Measurements from ENCODE around the gene UPK1B.
"Not testable (repeated sequence)": the region's sequence is repeated elsewhere in the genome, so short reads cannot be mapped to it uniquely, and the experiment has no call there.

The UPK1B gene

DNA sequence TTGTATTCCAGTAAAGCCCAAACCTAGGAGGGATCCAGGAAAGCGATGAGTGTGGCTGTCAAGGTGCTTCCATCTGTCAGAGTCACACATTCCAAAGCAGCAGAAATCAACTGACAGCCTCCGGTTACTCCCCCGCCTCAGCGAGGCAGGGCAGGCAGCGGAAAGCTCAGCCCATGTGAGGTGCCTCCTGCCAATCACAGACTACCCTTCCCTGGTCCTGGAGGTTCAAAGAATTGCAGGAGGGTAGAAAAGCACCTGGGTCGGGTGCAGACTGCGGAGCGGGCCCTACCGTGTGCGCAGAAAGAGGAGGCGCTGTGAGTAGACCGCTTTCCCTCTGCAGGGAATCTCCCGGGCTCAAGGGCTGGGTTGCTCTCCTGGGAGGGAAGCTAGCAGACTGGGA, at the start of gene UPK1B:
Gene UPK1B, plus strand, starts transcription at position 274 of the 400 bp plus-strand sequence. CDS start 13,144 bp downstream, outside the sequence.
- no peak for DNase-seq (ENCODE audit: low read depth)

DNA sequence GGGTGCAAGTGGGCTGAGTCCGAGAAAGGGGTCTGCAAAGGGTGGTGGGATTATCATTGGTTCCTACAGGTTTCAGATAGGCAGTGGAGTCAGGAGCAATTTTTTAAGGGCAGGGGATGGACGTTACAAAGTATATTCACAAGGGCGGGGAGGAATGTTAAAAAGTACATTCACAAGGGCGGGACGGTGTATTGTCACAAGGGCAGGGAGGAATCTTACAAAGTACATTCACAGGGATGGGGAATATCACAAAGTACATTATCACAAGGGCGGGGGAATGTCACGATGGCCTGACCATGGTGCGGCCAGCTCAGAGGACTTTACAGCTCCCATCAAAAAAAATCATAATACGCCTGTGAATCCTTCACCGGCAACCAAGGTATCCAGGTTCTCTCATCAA, 48.1 kb upstream of the UPK1B start:
- DNase-seq (ENCODE audit: low read depth), result no peak

DNA sequence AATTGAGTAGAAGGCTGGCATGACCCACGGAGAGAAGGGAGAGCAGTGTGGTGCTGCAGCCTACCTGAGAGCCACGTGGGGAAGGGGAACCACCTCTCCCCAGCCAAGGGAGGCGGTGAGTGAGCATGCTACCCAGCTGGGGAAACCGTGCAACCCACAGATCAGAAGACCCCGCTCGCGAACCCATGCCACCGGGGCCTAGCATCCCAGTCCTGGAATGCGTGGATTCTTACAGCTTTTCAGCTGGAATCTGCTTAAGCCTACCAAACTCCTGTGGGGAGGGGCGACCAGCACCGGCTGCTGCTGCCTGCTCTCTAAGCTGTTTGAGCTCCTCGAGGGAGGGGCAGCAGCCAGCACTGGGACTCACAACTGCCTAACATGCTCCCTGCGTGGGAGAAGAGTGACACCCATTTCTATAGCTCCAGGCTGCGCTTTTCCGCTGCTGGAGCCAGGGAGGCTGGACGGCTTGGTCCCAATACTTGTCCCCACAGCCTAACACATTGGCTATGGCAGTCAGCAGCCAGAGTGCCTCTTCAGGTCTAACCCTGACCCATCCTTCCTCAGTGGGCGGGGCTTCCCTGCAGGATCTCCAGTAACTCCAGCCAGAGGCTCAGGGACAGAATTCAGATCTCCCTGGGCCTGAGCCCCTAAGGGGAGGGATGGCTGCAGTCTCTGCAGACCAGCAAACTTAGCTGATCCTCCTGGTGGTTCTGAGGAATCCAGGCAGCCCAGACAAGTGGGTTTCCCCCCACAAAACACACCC, 47.5 kb upstream of the UPK1B start:
- DNase-seq (ENCODE audit: low read depth), result no peak

GRCh38 chr3:119130291-119130690, 43.1 kb upstream of the UPK1B start:
- DNase-seq (ENCODE audit: low read depth), result not testable (repeated sequence)

- not testable (repeated sequence) for DNase-seq (ENCODE audit: low read depth)
Observed at GRCh38 chr3:119132291-119132690, 41.1 kb upstream of the UPK1B start.

DNA sequence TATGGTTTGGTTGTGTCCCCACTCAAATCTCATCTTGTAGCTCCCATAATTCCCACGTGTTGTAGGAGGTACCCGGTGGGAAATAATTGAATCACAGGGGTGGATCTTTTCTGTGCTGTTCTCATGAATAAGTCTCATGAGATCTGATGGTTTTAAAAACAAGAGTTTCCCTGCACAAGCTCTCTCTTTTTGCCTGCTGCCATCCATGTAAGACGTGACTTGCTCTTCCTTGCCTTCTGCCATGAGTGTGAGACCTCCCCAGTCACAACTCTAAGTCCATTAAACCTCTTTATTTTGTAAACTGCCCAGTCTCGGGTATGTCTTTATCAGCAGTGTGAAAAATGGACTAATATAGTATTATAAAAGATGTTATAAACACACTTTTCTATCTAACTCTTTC, 34.0 kb upstream of the UPK1B start:
- DNase-seq (ENCODE audit: low read depth), result not testable (repeated sequence)

DNA sequence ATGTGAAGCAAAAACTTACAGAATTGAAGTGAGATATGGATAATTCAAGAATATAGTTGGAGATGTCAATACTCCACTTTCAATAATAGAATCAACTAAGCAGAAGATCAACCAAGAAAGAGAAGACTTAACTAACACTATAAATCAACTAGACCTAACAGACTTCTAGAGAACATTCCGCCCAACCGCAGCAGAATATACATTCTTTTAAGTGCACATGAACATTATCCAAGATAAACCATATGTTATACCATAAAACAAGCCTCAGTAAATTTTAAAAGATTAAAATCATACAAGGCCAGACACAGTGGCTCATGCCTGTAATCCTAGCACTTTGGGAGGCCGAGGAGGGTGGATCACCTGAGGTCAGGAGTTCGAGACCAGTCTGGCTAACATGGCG, 32.9 kb upstream of the UPK1B start:
- no peak for DNase-seq (ENCODE audit: low read depth)

DNA sequence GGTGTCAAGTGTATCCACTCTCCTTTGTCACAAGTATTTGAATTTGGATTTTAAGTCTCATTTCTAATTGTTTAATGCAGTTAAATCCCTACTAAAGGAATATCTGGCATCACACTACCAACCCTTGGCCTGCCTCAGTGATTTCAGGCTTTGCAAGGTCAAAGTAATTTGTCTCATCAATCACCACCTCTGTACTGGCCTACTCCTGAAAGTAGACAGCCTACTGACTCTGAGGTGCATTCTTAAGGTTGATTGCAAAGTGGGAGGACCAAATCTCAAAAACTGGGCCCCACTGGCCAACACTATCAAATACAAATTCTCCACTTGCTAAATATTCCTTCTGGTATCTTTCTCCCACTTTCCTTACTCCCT, 28.3 kb upstream of the UPK1B start:
- DNase-seq (ENCODE audit: low read depth), result no peak

- peak; percentile 12 for DNase-seq (ENCODE audit: low read depth)
Observed at GRCh38 chr3:119145500-119146167, 27.8 kb upstream of the UPK1B start, which contains the start of gene TEX55. TEX55 (plus strand) TSS chr3:119146165; CDS start chr3:119146190, 25 bp downstream.

DNA sequence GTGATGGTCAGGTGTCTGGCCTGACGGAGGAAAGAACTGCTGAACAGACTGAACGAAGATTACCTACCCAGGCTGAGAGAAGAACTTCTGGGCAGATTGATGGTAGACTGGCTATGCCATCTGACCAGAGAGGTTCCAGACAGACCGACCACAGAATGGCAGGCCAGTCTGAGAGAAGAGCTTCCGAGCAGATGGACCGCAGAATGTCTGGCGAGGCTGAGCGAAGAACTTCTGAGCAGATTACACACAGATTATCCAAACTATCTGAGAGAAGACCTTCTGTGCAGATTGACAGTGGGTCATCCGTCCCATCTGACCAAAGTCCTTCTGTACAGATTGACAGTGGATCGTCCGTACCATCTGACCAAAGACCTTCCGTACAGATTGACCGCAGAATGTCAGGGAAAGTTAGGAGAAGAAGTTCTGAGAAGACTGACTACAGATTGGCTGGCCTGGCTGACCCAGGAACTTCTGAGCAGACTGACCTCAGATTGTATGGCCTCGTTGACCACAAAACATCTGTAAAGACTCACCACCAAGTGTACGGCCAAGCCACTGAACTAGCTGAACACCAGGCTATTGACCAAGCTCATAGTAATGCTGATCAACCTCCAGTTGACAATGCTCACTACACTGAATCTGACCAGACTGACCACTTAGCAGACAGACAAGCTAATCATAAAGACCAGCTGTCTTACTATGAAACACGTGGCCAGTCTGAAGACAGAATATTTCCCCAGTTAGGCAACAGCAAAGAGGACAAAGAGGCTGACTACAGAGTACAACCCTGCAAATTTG, 26.6 kb upstream of the UPK1B start:
- DNase-seq (ENCODE audit: low read depth), result no peak

DNA sequence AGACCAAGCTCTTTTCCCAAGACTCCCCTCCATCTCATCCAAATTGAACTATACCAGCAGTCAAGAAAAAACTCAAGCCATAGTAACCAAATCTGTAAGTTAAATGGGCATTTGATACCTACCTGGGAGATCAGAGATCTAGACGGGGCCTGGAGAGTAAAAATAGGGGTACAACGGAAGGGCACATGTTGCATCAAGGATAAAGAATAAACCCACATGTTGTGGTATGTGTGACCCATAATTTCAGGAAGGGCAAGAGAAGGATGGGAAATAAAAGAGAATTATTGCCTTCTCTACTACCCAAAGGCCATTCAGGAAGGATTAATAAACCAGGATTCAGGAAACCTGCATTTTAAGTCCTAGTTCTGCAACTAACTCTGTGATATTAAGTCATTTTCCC, 25.9 kb upstream of the UPK1B start:
- DNase-seq (ENCODE audit: low read depth), result no peak

DNA sequence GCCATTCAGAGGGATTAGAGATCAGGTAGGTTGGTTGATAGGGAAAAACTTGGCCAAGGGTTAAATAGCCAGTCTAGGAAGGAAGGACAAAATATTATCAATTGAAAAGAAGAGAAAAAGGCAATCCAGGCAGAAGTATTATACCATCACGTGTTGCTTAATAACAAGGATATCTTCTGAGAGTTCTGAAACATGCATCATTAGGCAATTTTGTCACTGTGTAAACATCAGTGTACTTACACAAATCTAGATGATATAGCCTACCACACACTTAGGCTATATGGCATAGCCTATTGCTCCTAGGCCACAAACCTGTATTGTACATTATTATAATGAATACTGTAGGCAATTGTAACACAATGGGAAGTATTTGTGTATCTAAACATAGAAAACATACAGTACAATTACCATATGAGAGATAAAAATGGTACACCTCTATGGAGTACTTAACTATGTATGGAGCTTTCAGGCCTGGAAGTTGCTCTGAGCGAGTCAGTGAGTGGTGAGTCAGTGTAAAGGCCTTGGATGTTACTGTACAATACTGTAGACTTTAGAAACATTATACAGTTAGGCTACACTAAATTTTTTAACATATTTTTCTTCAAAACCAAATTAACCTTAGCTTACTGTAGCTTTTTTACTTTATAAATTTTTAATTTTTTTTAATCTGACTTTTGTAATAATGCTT, 24.8 kb upstream of the UPK1B start:
- DNase-seq (ENCODE audit: low read depth), result no peak

DNA sequence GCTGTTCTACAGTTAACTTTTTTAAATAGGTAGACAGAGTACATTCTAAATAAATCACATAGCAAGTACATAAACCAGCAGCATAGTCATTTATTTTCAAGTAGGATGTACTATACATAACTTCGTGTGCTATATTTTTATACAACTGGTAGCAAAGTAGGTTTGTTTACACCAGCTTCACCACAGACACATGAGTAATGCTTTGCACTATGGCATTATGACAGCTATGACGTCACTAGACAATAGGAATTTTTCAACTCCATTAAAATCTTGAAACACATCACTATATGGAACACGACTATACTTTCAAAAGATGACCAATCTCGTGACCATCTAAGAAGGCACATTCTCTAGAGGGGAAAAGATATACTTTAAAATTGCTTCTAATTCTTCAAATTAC, 23.9 kb upstream of the UPK1B start:
- no peak for DNase-seq (ENCODE audit: low read depth)

DNA sequence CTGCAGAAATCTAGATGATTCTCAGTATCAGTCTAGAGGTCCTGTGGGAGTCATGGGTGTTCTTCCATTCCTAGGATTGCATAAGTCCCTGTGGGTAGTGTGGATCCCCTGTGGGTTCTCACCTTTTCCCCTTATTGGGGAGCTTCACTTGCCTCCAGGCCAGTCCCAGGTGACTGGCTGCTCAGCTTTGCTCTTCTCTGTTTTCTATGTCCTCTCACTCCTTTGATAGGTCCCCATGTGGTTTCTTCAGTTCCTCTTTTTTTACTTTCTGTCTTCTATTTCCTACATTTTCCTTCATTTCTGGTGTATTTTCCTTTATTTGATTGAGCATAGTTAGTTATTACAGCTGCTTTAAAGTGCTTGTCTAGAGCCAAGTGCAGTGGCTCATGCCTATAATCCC, 16.5 kb upstream of the UPK1B start:
- no peak for DNase-seq (ENCODE audit: low read depth)

DNA sequence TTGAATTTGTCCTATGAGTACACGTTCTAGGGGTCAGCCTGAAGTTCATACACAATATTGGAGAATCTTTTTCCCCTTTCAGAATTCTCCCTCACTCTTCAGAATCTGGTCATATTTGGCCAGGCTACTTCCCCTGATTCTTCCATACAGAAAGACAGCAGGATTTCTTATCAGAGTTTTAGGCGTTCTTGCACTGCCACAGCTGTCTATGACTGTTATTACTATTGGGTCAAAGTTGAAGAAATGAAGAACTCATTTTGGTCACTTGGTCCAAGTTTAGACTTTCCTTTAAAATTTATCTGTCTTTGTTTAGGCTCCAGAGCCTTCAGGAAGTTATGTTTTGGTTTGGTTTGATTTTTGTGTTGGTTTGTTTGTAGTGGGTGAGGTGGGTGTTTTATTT, 15.4 kb upstream of the UPK1B start:
- DNase-seq (ENCODE audit: low read depth), result no peak

DNA sequence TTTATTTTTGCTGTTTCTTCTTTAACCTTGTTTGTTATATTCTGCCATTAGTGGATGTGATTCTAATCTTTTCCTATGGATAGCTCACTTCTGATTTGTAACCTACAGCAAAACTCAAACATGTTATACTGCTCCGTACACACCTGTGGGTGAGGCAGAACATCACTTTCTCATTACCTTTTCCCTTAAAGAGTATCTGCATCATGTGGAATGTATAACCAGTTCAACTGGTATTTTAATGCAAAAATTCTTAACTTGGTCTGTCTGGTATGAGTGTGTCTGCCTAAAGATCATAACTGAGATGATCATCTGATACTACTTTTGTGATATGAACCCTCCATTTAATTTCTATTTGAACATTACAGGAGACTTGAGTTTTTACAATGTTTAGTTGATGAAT, 13.0 kb upstream of the UPK1B start:
- DNase-seq (ENCODE audit: low read depth), result no peak

DNA sequence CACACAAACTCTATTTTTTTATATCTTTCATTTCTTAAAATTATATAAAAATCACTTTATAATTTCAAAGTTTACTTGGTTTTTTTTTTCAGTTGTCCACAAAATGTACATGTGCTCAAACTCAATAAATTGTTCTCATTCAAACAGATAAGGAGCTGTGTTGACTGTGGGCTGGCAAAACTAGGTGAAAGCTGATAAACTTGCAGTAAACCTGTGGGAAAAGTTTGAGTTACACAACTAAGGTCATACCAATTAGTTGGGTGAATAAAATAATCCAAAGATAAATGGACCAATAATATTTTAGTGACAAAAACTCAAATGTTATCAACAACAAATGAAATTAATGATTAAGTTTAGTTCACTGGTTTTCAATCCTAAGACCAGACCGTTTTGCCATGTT, 12.6 kb upstream of the UPK1B start:
- no peak for DNase-seq (ENCODE audit: low read depth)

DNA sequence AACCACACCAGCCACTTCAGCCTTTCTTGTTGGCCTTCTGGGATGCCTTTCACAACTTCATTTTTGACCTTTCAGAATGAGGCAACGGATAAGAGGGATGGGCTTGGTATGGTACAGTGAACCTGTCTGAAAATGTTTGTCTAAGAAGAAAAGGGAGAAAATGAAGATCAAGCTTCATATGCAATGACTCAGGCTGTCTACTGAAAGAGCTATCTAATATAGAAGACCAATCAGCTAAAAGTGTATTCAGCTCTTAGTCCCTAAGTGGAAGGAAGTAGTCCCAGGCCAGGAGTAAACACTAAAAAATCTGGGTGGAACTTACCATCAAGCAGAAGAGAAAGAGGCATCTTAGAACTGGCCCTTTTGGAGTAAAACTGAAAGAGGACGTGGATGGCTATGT, 12.2 kb upstream of the UPK1B start:
- no peak for DNase-seq (ENCODE audit: low read depth)

DNA sequence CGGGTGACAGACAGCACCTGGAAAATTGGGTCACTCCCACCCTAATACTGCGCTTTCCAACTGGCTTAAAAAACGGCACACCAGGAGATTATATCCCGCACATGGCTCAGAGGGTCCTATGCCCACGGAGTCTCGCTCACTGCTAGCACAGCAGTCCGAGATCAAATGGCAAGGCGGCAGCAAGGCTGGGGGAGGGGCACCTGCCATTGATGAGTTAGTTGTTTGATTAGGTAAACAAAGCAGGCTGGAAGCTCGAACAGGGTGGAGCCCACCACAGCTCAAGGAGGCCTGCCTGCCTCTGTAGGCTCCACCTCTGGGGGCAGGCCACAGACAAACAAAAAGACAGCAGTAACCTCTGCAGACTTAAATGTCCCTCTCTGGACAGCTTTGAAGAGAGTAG, 8.7 kb upstream of the UPK1B start:
- DNase-seq (ENCODE audit: low read depth), result not testable (repeated sequence)

DNA sequence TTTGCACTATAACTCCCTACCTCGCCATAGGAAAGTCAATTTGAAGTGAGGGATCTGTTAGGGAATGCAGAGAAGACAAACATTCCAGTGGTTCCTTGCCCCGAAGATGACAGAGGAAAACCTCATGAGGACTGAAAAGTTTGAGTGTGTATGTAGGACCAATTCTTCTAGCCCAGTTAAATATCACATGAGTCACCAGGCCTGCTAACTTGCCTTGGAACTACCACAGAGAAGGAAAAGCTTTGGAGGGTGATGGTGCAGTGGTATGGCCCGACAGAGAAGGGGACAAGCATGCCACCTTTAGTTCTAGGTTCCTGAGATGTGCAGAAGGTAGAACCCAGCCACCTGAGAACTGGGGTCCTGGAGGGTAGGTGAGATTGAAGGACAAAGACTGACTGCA, 2.6 kb upstream of the UPK1B start:
- no peak for DNase-seq (ENCODE audit: low read depth)

DNA sequence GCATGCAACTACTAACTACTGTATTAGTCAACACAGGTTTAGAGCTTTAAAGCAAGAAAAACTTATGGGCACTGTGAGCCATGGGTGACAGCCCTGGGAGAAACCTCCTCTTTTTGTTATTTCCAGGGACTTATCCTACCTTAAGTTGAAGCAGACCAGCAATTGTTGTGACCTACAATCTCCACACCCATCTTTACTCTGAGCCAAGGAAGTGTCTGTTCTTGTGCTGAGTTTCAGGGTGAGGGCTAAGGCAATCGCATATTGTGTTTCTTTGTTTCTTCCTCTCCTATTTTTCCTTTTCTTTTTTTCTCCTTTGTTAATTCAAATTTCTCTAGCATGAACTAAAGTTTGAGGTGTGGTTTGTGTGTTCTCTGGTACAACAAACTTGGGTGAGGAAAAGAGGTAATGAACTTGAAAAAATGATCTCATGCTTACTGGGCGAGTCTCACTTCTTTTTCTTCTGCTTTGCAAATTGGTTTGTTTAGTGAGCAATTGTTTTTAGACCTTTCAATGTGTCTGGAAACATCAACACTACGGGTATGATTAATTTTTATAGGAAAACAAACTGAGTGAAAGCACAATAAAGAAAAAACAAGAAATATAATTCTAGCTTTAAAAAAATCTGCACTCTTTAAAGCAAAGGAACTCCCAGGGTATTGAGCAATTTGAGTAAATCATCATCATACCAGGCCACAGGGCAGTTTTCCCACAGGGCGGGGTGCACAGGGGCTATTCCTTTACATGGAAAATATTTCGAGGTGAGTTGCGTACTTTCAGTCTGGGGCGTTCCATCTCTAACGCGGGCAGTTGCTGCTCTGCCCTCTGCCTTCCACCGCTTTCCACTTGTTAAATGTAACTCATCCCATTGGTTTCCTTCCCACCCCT, 2.7 kb downstream of the UPK1B start:
- no peak for DNase-seq (ENCODE audit: low read depth)
